H1 (cell line): ENCODE results near the gene DCLK1. TPM values are rescaled to one million over a fixed set of nuclear protein-coding genes. Genes with fewer than 3 reads are reported as not detected.

Experiments used
- CTCF ChIA-PET: fragments of 300-600 bp; sonication (Branson Sonifier 250); formaldehyde crosslinking; loops from one replicate; lab custom pipeline; 2021; ENCODE audit not compliant: partially characterized antibody; lab: Charles Lee
- POLR2A ChIA-PET: fragments of 300-600 bp; sonication (Branson Sonifier 250); formaldehyde crosslinking; loops from one replicate; lab custom pipeline; 2021; ENCODE audit warnings: inconsistent platforms; ENCODE audit not compliant: partially characterized antibody; lab: Charles Lee
- DNase-seq, 2 experiments: peaks; one replicate each; pipeline versions ENCODE4 v3.0.0 to v3.0.0-alpha.2; 2010 to 2022; ENCODE audit warnings: low spot score in 2 of 2, low read depth in 1 of 2, mixed read lengths in 1 of 2
- FAIRE-seq: peaks from 2 replicates; lab custom pipeline; 2011; peaks lifted over from hg19 to GRCh38; lab: Jason Lieb, UNC
- H2AFZ ChIP-seq: 2 replicates; pipeline ENCODE4 v1.8.1; 2012; ENCODE audit warnings: low read length, inconsistent platforms
- H2AK5ac ChIP-seq: 2 replicates; pipeline ENCODE4 v1.6.1; 2013; ENCODE audit warnings: low read depth, low read length
- H2BK120ac ChIP-seq: replicated peaks from 2 replicates; pipeline ENCODE3; 2013; ENCODE audit warnings: low read depth, low read length, inconsistent platforms
- H2BK12ac ChIP-seq: 2 replicates; pipeline ENCODE4 v1.6.1; 2013; ENCODE audit warnings: low read depth, low read length
- H2BK15ac ChIP-seq: 2 replicates; pipeline ENCODE4 v1.6.1; 2013; ENCODE audit warnings: low read length
- H2BK20ac ChIP-seq: 2 replicates; pipeline ENCODE4 v1.6.1; 2013; ENCODE audit warnings: low read length
- H2BK5ac ChIP-seq: 2 replicates; pipeline ENCODE4 v1.6.1; 2013; ENCODE audit warnings: low read depth, low read length
- H3K14ac ChIP-seq: 2 replicates; pipeline ENCODE4 v1.6.1; 2013; ENCODE audit warnings: inconsistent platforms; ENCODE audit not compliant: insufficient read length
- H3K18ac ChIP-seq: 2 replicates; pipeline ENCODE4 v1.6.1; 2013; ENCODE audit warnings: low read length; ENCODE audit errors: extremely low read depth
- H3K23ac ChIP-seq: 2 replicates; pipeline ENCODE4 v1.6.1; 2013; ENCODE audit warnings: inconsistent platforms; ENCODE audit not compliant: insufficient read length
- H3K23me2 ChIP-seq: 2 replicates; pipeline ENCODE4 v1.6.1; 2013; ENCODE audit warnings: low read depth, low read length
- H3K27ac ChIP-seq: 2 replicates; pipeline ENCODE4 v1.6.1; 2011; ENCODE audit warnings: low read depth, low read length, inconsistent platforms
- H3K27me3 ChIP-seq, 4 experiments: replicated peaks in 1 of 4; 1 replicate in 1 of 4; 2 replicates in 3 of 4; pipeline versions ENCODE4 v1.6.1 to v1.8.1; 2011 to 2013; ENCODE audit warnings: low read length in 3 of 4, mild to moderate bottlenecking in 3 of 4, inconsistent platforms in 2 of 4, mixed read lengths in 2 of 4, moderate library complexity in 1 of 4; ENCODE audit not compliant: control insufficient read depth in 3 of 4, insufficient read depth in 3 of 4; ENCODE audit errors: extremely low read depth in 1 of 4
- H3K36me3 ChIP-seq, 4 experiments: 2 replicates each; pipeline versions ENCODE4 v1.6.1 to v1.8.1; 2011 to 2013; ENCODE audit warnings: mild to moderate bottlenecking in 4 of 4, low read length in 3 of 4, moderate library complexity in 2 of 4, control low read depth in 1 of 4, inconsistent platforms in 1 of 4; ENCODE audit not compliant: insufficient read depth in 4 of 4, control insufficient read depth in 2 of 4
- H3K4ac ChIP-seq: replicated peaks from 2 replicates; pipeline ENCODE3; 2013; ENCODE audit warnings: low read length, low read depth, mixed read lengths, inconsistent platforms; ENCODE audit not compliant: insufficient read length
- H3K4me1 ChIP-seq, 4 experiments: replicated peaks in 1 of 4; 1 replicate in 1 of 4; 2 replicates in 3 of 4; pipeline versions ENCODE4 v1.6.1 to v1.8.1; 2011 to 2013; ENCODE audit warnings: low read length in 3 of 4, inconsistent platforms in 2 of 4, mixed read lengths in 1 of 4; ENCODE audit not compliant: insufficient read depth in 4 of 4, control insufficient read depth in 3 of 4
- H3K4me2 ChIP-seq, 2 experiments: 2 replicates each; pipeline versions ENCODE4 v1.6.1 to v1.8.1; 2011 to 2013; ENCODE audit warnings: low read depth in 2 of 2, low read length in 2 of 2, control low read depth in 1 of 2, inconsistent platforms in 1 of 2, mild to moderate bottlenecking in 1 of 2; ENCODE audit not compliant: insufficient read depth in 1 of 2
- H3K4me3 ChIP-seq, 4 experiments: fragments of 200-600, 300-600 bp in 1 of 4; sonication (generic), shearing (Covaris generic), sonication (Bioruptor Twin) in 1 of 4; 2 replicates each; pipeline versions ENCODE4 v1.5.1 to v1.8.1; 2011 to 2016; ENCODE audit warnings: low read length in 4 of 4, low read depth in 3 of 4, control low read depth in 2 of 4, inconsistent platforms in 2 of 4, mild to moderate bottlenecking in 2 of 4, mixed read lengths in 1 of 4, moderate library complexity in 1 of 4; ENCODE audit not compliant: insufficient read depth in 2 of 4; ENCODE audit errors: extremely low read depth in 1 of 4
- H3K56ac ChIP-seq: replicated peaks from 2 replicates; pipeline ENCODE3; 2013; ENCODE audit warnings: low read depth, mild to moderate bottlenecking, mixed read lengths, low read length, inconsistent platforms; ENCODE audit not compliant: insufficient read length
- H3K79me1 ChIP-seq: 2 replicates; pipeline ENCODE4 v1.6.1; 2013; ENCODE audit warnings: low read depth, low read length, control low read depth
- H3K79me2 ChIP-seq, 2 experiments: 2 replicates each; pipeline versions ENCODE4 v1.6.1 to v1.8.1; 2012 to 2013; ENCODE audit warnings: low read length in 2 of 2, mild to moderate bottlenecking in 2 of 2, inconsistent platforms in 1 of 2; ENCODE audit not compliant: insufficient read depth in 2 of 2, control insufficient read depth in 1 of 2
- H3K9ac ChIP-seq, 4 experiments: replicated peaks in 1 of 4; 1 replicate in 1 of 4; 2 replicates in 3 of 4; pipeline versions ENCODE4 v1.6.1 to v1.8.1; 2011 to 2013; ENCODE audit warnings: low read depth in 3 of 4, low read length in 3 of 4, control low read depth in 2 of 4, mild to moderate bottlenecking in 2 of 4, moderate library complexity in 2 of 4, inconsistent platforms in 1 of 4; ENCODE audit errors: extremely low read depth in 1 of 4
- H3K9me3 ChIP-seq, 2 experiments: 2 replicates each; pipeline versions ENCODE4 v1.6.1 to v1.8.1; 2012 to 2013; ENCODE audit warnings: mild to moderate bottlenecking in 2 of 2, moderate library complexity in 2 of 2, control low read depth in 1 of 2, inconsistent platforms in 1 of 2, low read depth in 1 of 2, low read length in 1 of 2, mixed read lengths in 1 of 2; ENCODE audit not compliant: insufficient read depth in 2 of 2
- H4K20me1 ChIP-seq, 2 experiments: replicated peaks in 1 of 2; 2 replicates each; pipeline versions ENCODE3 to v1.8.1; 2011 to 2013; ENCODE audit warnings: inconsistent platforms in 2 of 2, low read length in 2 of 2, mild to moderate bottlenecking in 1 of 2; ENCODE audit not compliant: insufficient read depth in 2 of 2, control insufficient read depth in 1 of 2
- H4K5ac ChIP-seq: 2 replicates; pipeline ENCODE4 v1.6.1; 2013; ENCODE audit warnings: low read length, low read depth, mixed read lengths, inconsistent platforms; ENCODE audit not compliant: insufficient read length
- H4K8ac ChIP-seq: 2 replicates; pipeline ENCODE4 v1.8.0; 2013; ENCODE audit warnings: mild to moderate bottlenecking, moderate library complexity, low read length, inconsistent platforms; ENCODE audit not compliant: insufficient read depth; ENCODE audit errors: extremely low read depth
- H4K91ac ChIP-seq: replicated peaks from 2 replicates; pipeline ENCODE3; 2013; ENCODE audit warnings: low read length, mixed read lengths, inconsistent platforms; ENCODE audit not compliant: insufficient read length
- CBX8 ChIP-seq: fragments of 300-800, 300-1000 bp; sonication (generic); IDR thresholded peaks from 2 replicates; pipeline ENCODE4 v1.7.1; 2016; ENCODE audit warnings: low read depth, low read length, borderline replicate concordance
- JUN ChIP-seq: IDR thresholded peaks from 2 replicates; pipeline ENCODE4 v1.6.1; 2011; ENCODE audit warnings: low read depth, mild to moderate bottlenecking, improper control_type of control experiment, low read length
- MAX ChIP-seq: IDR thresholded peaks from 2 replicates; pipeline ENCODE4 v1.6.1; 2012; ENCODE audit warnings: inconsistent platforms
- NANOG ChIP-seq: IDR thresholded peaks from 2 replicates; pipeline ENCODE4 v1.6.1; 2011; ENCODE audit warnings: low read length, low read depth, mild to moderate bottlenecking, inconsistent platforms; ENCODE audit not compliant: insufficient read depth, poor library complexity, severe bottlenecking
- SIN3A ChIP-seq, 2 experiments: IDR thresholded peaks in 1 of 2; conservative IDR thresholded peaks in 1 of 2; 2 replicates each; pipeline ENCODE4 v1.6.1; 2011 to 2012; ENCODE audit warnings: low read length in 2 of 2, improper control_type of control experiment in 1 of 2, low read depth in 1 of 2, mild to moderate bottlenecking in 1 of 2
- SP1 ChIP-seq: IDR thresholded peaks from 2 replicates; pipeline ENCODE4 v1.6.1; 2011; ENCODE audit warnings: low read depth, low read length
- SP2 ChIP-seq: IDR thresholded peaks from 2 replicates; pipeline ENCODE4 v1.6.1; 2012; ENCODE audit warnings: mild to moderate bottlenecking, low read length, inconsistent platforms
- TAF7 ChIP-seq: optimal IDR thresholded peaks from 2 replicates; pipeline ENCODE3; 2011; ENCODE audit warnings: low read depth, mild to moderate bottlenecking, inconsistent platforms, low read length, moderate library complexity, borderline replicate concordance
- TEAD4 ChIP-seq: IDR thresholded peaks from 2 replicates; pipeline ENCODE4 v1.6.1; 2012; ENCODE audit warnings: low read depth, low read length, inconsistent platforms, mixed read lengths
- USF2 ChIP-seq: IDR thresholded peaks from 2 replicates; pipeline ENCODE4 v1.6.1; 2011; ENCODE audit warnings: low read length, improper control_type of control experiment
- WGBS, 2 experiments: shearing (Covaris generic) in 1 of 2; methylation state at CpG; one replicate each; pipeline versions ENCODE4 v1.1.6 to v1.1.7; 2013 to 2015; ENCODE audit warnings: low lambda C conversion rate in 2 of 2, mixed read lengths in 2 of 2, inconsistent platforms in 1 of 2, low coverage in 1 of 2, missing lambda C conversion rate in 1 of 2; ENCODE audit not compliant: insufficient replicate concordance in 2 of 2, insufficient coverage in 1 of 2, insufficient read length in 1 of 2; ENCODE audit errors: extremely low coverage in 1 of 2, missing lambda C conversion rate in 1 of 2; 5-methylcytosine and 5-hydroxymethylcytosine counted together
- polyA plus RNA-seq, 7 experiments: library from polyadenylated mRNA; depleted of rRNA in 3 of 7; stranded (reverse) in 5 of 7; unstranded in 2 of 7; fragments of >200 nt in 5 of 7; fragments of 200-250 nt in 2 of 7; gene quantifications; 1 replicate in 5 of 7; 2 replicates in 1 of 7; 4 replicates in 1 of 7; pipeline versions ENCODE4 v1.2.1 to v1.2.3, GENCODE V29; 2011 to 2013; ENCODE audit warnings: missing spikeins in 2 of 7, mixed read lengths in 2 of 7
- total RNA-seq: library from RNA; stranded (reverse); fragmentation: NEBNext Ultra II Directional; extraction: Animal tissue kit (Norgen Biotek cat#: 25700); gene quantifications from 2 replicates; pipeline ENCODE4 v1.2.1, GENCODE V29; 2021

Gene DCLK1
- total and polyA plus RNA-seq, 2 of the 8 experiments (the other 6 are each of a cell fraction or from before 2014, with no cell fraction given), result 22.8 to 41.0 TPM

DNA sequence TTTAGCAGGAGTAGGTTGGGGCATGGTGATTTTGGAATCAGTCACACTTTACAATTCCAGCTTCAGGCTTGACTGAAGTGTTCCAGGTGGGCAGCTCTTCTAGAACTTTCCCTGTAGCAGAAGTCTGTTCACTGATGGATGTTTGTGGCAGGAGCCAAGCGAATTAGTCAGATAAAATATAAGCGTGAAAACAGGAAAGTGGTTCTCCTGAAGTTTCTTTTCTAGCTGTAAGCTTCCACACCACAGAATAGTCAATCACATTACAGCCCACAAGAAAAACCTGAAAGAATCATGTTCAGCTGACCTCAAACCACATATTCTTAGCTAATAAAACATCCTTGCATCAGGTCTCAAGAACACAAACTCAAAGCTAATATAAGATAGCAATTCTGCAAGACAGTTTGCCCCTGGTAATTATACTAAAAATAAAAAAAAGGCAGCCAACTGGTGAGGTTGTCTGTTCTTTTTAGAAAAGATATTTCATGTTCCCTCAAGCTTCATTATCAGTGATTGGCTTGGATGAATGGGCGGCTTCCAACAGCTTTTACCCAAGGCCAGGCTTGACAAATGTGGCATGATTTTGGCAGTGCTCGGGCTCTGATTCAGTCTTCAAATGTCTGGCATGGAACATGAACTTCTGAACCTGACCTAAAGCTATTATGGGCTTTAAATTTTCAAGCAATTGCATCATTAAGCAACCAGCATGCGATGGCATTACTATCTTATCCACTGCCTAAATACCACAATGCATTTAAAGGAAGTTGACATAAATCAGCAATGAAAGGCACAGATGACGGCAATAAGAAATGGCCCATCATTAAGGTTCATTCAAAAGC lies 136.8 kb downstream of the DCLK1 start:
- Histone ChIP-seq H3K4ac (no peak overlapping the region), H3K79me2 (no peaks in the 10 kb centered on the region), H3K4me1 (peaks cover 1 to 21% (median 9%) of the 10 kb centered on the region in 4 experiments; a peak in 6 of 7 replicates), H3K23me2 (no peaks in the 10 kb centered on the region), H3K4me3 (no peak overlapping the region), H4K8ac (no peak overlapping the region), H2AK5ac (no peak overlapping the region), H3K56ac (no peak overlapping the region), H3K9me3 (no peaks in the 10 kb centered on the region), H4K5ac (no peak overlapping the region), H3K27ac (no peak overlapping the region), H2BK12ac (no peak overlapping the region), H3K23ac (no peak overlapping the region), H3K4me2 (no peak overlapping the region), H2BK120ac (no peak overlapping the region), H3K18ac (no peak overlapping the region), H2BK15ac (no peak overlapping the region), H3K79me1 (no peaks in the 10 kb centered on the region), H4K20me1 (no peaks in the 10 kb centered on the region), H3K9ac (no peak overlapping the region), H4K91ac (no peak overlapping the region), H2BK5ac (no peak overlapping the region), H3K14ac (no peak overlapping the region), H2BK20ac (no peak overlapping the region), H2AFZ (no peak overlapping the region), H3K36me3 (no peaks in the 10 kb centered on the region), H3K27me3 (peaks cover 0 to 1% (median 0%) of the 10 kb centered on the region in 4 experiments; a peak in 1 of 7 replicates)
- ChIA-PET CTCF (interaction anchor here (0.6 to 1.5 kb wide), 5 partner anchors 12 to 609 kb away, joined by 3 to 6 read pairs (median 3); no protein-coding TSS in a partner anchor), POLR2A (interaction anchor here (0.6 to 1.1 kb wide), 2 partner anchors 10 to 270 kb away, joined by 5 read pairs; no protein-coding TSS in a partner anchor)
- 81% methylated on average over 6 of the region's 6 CpGs; no CpG with 5 or more reads in 1 of the 2 experiments for WGBS, 2 experiments
- FAIRE-seq (no peak), DNase-seq (no peak)
- TF ChIP-seq SP2 (no peak), SP1 (no peak), MAX (no peak), NANOG (no peak), TEAD4 (no peak), SIN3A (conservative IDR thresholded peaks at IDR 0.05 in 1 of 2, IDR thresholded peaks at IDR 0.05 in 1 of 2; ENCODE audit: low read depth in 1 of 2, low read length in 2 of 2) (no peak), TAF7 (no peak), USF2 (no peak), CBX8 (no peak), JUN (no peak)
